Thyroid gland (tissue), 4 donors: ENCODE measurements around the gene WDR19. TPM values are rescaled to one million over a fixed set of nuclear protein-coding genes. Genes with fewer than 3 reads are reported as not detected.

ENCODE experiments used
- DNase-seq, 2 donors: peaks; one replicate each; pipeline ENCODE4 v3.0.0-alpha.2; 2019
- H3K27ac ChIP-seq, 3 donors: fragments of 200-600 bp; sonication (generic); 1 replicate in 2 of 3; 2 replicates in 1 of 3; pipeline ENCODE4 v1.5.1; 2016 to 2019; ENCODE audit warnings: mild to moderate bottlenecking in 1 of 3, moderate library complexity in 1 of 3
- H3K27me3 ChIP-seq: fragments of 200-600 bp; sonication (generic); one replicate; pipeline ENCODE4 v1.5.1; 2019
- H3K36me3 ChIP-seq, 2 donors: fragments of 200-600 bp; sonication (generic); one replicate each; pipeline ENCODE4 v1.5.1; 2016 to 2019
- H3K4me1 ChIP-seq, 2 donors: fragments of 200-600 bp; sonication (generic); one replicate each; pipeline ENCODE4 v1.5.1; 2017 to 2019
- H3K4me3 ChIP-seq, 3 donors: fragments of 200-600 bp; sonication (generic); replicated peaks in 1 of 3; 1 replicate in 2 of 3; 2 replicates in 1 of 3; pipeline ENCODE4 v1.5.1; 2016; ENCODE audit warnings: mild to moderate bottlenecking in 1 of 3
- H3K9me3 ChIP-seq: fragments of 200-600 bp; sonication (generic); one replicate; pipeline ENCODE4 v1.5.1; 2017
- CTCF ChIP-seq, 6 experiments: fragments of 200-600 bp in 3 of 6; fragments of 450-650 bp in 3 of 6; sonication (generic) in 3 of 6; IDR thresholded peaks; one replicate each; pipeline ENCODE4 v1.5.1; 2016 to 2019; ENCODE audit warnings: antibody characterized with exemption in 6 of 6, mild to moderate bottlenecking in 2 of 6, inconsistent platforms in 1 of 6, moderate library complexity in 1 of 6
- POLR2A ChIP-seq, 2 donors: fragments of 450-650 bp; IDR thresholded peaks; one replicate each; pipeline ENCODE4 v1.6.1; 2017; ENCODE audit warnings: antibody characterized with exemption in 2 of 2, mild to moderate bottlenecking in 2 of 2, moderate library complexity in 1 of 2
- WGBS, 2 donors: methylation state at CpG; one replicate each; pipeline ENCODE4 v1.1.5; 2017; 5-methylcytosine and 5-hydroxymethylcytosine counted together
- intact Hi-C: fragments of 100-400 bp; cut with DNase I; formaldehyde crosslinking; loops from one replicate; pipeline ENCODE4 v1.15.1; 2023
- total RNA-seq, 4 donors: library from RNA; depleted of rRNA; stranded (reverse); fragments of >200 nt; gene quantifications; one replicate each; pipeline ENCODE4 v1.2.3, GENCODE V29; 2016

WDR19 gene
- total RNA-seq, 4 donors from 2014 or later: 62.9 to 92.9 (median 82.0) TPM

- Histone ChIP-seq H3K27me3 (no peaks in the 10 kb centered on the region), H3K4me1 (no peaks in the 10 kb centered on the region), H3K4me3 (no peak overlapping the region), H3K27ac (no peak overlapping the region), H3K9me3 (no peaks in the 10 kb centered on the region), H3K36me3 (peaks cover 10 to 21% of the 10 kb centered on the region in 2 donors)
- TF ChIP-seq CTCF (IDR thresholded peaks at IDR 0.05) (no peak), POLR2A (IDR thresholded peaks at IDR 0.05) (no peak)
- DNase-seq: no peak
- WGBS, 2 donors: 96% methylated on average over 3 of the region's 3 CpGs
- intact Hi-C loops: no loop called here
These were observed 49.3 kb downstream of the WDR19 start for GRCh38 chr4:39231660-39232059.

GRCh38 chr4:39232100-39232499 is 49.8 kb downstream of the WDR19 start:
- H3K36me3 ChIP-seq: peaks cover 10 to 21% of the 10 kb centered on the region in 2 donors
- DNase-seq: no peak

GRCh38 chr4:39233114-39233513 is 50.8 kb downstream of the WDR19 start:
- Histone ChIP-seq H3K36me3 (peaks cover 10 to 21% of the 10 kb centered on the region in 2 donors), H3K27ac (no peak overlapping the region), H3K4me3 (no peak overlapping the region), H3K4me1 (no peaks in the 10 kb centered on the region), H3K9me3 (no peaks in the 10 kb centered on the region), H3K27me3 (no peaks in the 10 kb centered on the region)
- intact Hi-C loops: no loop called here
- no peak for DNase-seq
- 95 to 97% methylated on average over 2 of the region's 2 CpGs for WGBS, 2 donors
- no peak for TF ChIP-seq CTCF (IDR thresholded peaks at IDR 0.05)

More at GRCh38 chr4:39232100-39232499, 49.8 kb downstream of the WDR19 start:
- no peak overlapping the region for H3K27ac ChIP-seq
- intact Hi-C loops: no loop called here
- H3K4me1 ChIP-seq: no peaks in the 10 kb centered on the region
- no peaks in the 10 kb centered on the region for H3K27me3 ChIP-seq
- no peak for TF ChIP-seq CTCF (IDR thresholded peaks at IDR 0.05)
- TF ChIP-seq POLR2A (IDR thresholded peaks at IDR 0.05): no peak
- H3K4me3 ChIP-seq: no peak overlapping the region
- no peaks in the 10 kb centered on the region for H3K9me3 ChIP-seq
- 88 to 91% methylated on average over 7 of the region's 7 CpGs for WGBS, 2 donors

- intact Hi-C loops: no loop called here
- WGBS, 2 donors: 100% methylated on average over 1 of the region's 1 CpG
- peaks cover 10 to 21% of the 10 kb centered on the region in 2 donors for H3K36me3 ChIP-seq
These were observed 51.5 kb downstream of the WDR19 start for GRCh38 chr4:39233783-39234182.

GRCh38 chr4:39235021-39235420 is 52.7 kb downstream of the WDR19 start:
- DNase-seq: no peak
- WGBS, 2 donors: 98 to 100% methylated on average over 2 of the region's 2 CpGs
- Histone ChIP-seq H3K27ac (no peak overlapping the region), H3K4me3 (no peak overlapping the region), H3K36me3 (peaks cover 4 to 17% of the 10 kb centered on the region in 2 donors), H3K9me3 (no peaks in the 10 kb centered on the region), H3K27me3 (no peaks in the 10 kb centered on the region), H3K4me1 (no peaks in the 10 kb centered on the region)
- TF ChIP-seq CTCF (IDR thresholded peaks at IDR 0.05) (no peak), POLR2A (IDR thresholded peaks at IDR 0.05) (no peak)
- intact Hi-C loops: no loop called here

More at GRCh38 chr4:39233783-39234182, 51.5 kb downstream of the WDR19 start:
- no peak for DNase-seq
- TF ChIP-seq CTCF (IDR thresholded peaks at IDR 0.05): no peak
- TF ChIP-seq POLR2A (IDR thresholded peaks at IDR 0.05): no peak
- Histone ChIP-seq H3K27ac (no peak overlapping the region), H3K9me3 (no peaks in the 10 kb centered on the region), H3K4me3 (no peak overlapping the region), H3K4me1 (no peaks in the 10 kb centered on the region), H3K27me3 (no peaks in the 10 kb centered on the region)
